ENCODE results near the gene DBNDD1.

Gene DBNDD1

GRCh38 chr16:89960966-89961365 is 58.3 kb downstream of the DBNDD1 start:
- TF ChIP-seq FOXM1 (IDR thresholded peaks at IDR 0.05; ENCODE audit: borderline replicate concordance, low read depth) (no peak), CEBPB (IDR thresholded peaks at IDR 0.05) (no peak), EGR1 (IDR thresholded peaks at IDR 0.05) (no peak), RAD21 (IDR thresholded peaks at IDR 0.05; ENCODE audit: low read depth) (no peak), USF1 (IDR thresholded peaks at IDR 0.05) (no peak), MAX (IDR thresholded peaks at IDR 0.05) (no peak), CREB1 (IDR thresholded peaks at IDR 0.05; ENCODE audit: low read depth) (no peak), TAF1 (IDR thresholded peaks at IDR 0.05; ENCODE audit: low read depth) (no peak), NFIC (IDR thresholded peaks at IDR 0.05) (no peak), TCF12 (IDR thresholded peaks at IDR 0.05; ENCODE audit: low read depth) (no peak), YY1 (IDR thresholded peaks at IDR 0.05; ENCODE audit: low read depth) (no peak)

GRCh38 chr16:89958596-89958995 is 60.7 kb downstream of the DBNDD1 start:
- TF ChIP-seq USF1 (IDR thresholded peaks at IDR 0.05) (peak; percentile 52), TCF12 (IDR thresholded peaks at IDR 0.05; ENCODE audit: low read depth) (no peak)

- TF ChIP-seq EGR1 (IDR thresholded peaks at IDR 0.05) (no peak), USF1 (IDR thresholded peaks at IDR 0.05) (peak; percentile 94)
Observed at GRCh38 chr16:89958068-89958467, 61.2 kb downstream of the DBNDD1 start.

- TF ChIP-seq NFIC (IDR thresholded peaks at IDR 0.05) (no peak), YY1 (IDR thresholded peaks at IDR 0.05; ENCODE audit: low read depth) (no peak), RAD21 (IDR thresholded peaks at IDR 0.05; ENCODE audit: low read depth) (no peak), TEAD4 (IDR thresholded peaks at IDR 0.05) (no peak), TAF1 (IDR thresholded peaks at IDR 0.05; ENCODE audit: low read depth) (no peak), USF1 (IDR thresholded peaks at IDR 0.05) (no peak), ZBTB7A (IDR thresholded peaks at IDR 0.05; ENCODE audit: low read depth) (no peak), FOXM1 (IDR thresholded peaks at IDR 0.05; ENCODE audit: borderline replicate concordance, low read depth) (no peak), CEBPB (IDR thresholded peaks at IDR 0.05) (no peak), TCF12 (IDR thresholded peaks at IDR 0.05; ENCODE audit: low read depth) (no peak), EP300 (IDR thresholded peaks at IDR 0.05; ENCODE audit: borderline replicate concordance) (no peak), MAX (IDR thresholded peaks at IDR 0.05) (no peak), REST (IDR thresholded peaks at IDR 0.05; ENCODE audit: low read depth) (no peak), CREB1 (IDR thresholded peaks at IDR 0.05; ENCODE audit: low read depth) (no peak), EGR1 (IDR thresholded peaks at IDR 0.05) (no peak)
Observed at GRCh38 chr16:89957216-89957785, 62.0 kb downstream of the DBNDD1 start.

- no peak for TF ChIP-seq EP300 (IDR thresholded peaks at IDR 0.05; ENCODE audit: borderline replicate concordance)
- TF ChIP-seq CEBPB (IDR thresholded peaks at IDR 0.05) = no peak
- no peak for TF ChIP-seq USF1 (IDR thresholded peaks at IDR 0.05)
- no peak for TF ChIP-seq TEAD4 (IDR thresholded peaks at IDR 0.05)
- no peak for TF ChIP-seq TCF12 (IDR thresholded peaks at IDR 0.05; ENCODE audit: low read depth)
- TF ChIP-seq TAF1 (IDR thresholded peaks at IDR 0.05; ENCODE audit: low read depth) = no peak
- TF ChIP-seq RAD21 (IDR thresholded peaks at IDR 0.05; ENCODE audit: low read depth) = no peak
- no peak for TF ChIP-seq REST (IDR thresholded peaks at IDR 0.05; ENCODE audit: low read depth)
- no peak for TF ChIP-seq FOXM1 (IDR thresholded peaks at IDR 0.05; ENCODE audit: borderline replicate concordance, low read depth)
- no peak for TF ChIP-seq YY1 (IDR thresholded peaks at IDR 0.05; ENCODE audit: low read depth)
- TF ChIP-seq NFIC (IDR thresholded peaks at IDR 0.05) = no peak
- TF ChIP-seq MAX (IDR thresholded peaks at IDR 0.05) = no peak
- no peak for TF ChIP-seq ZBTB7A (IDR thresholded peaks at IDR 0.05; ENCODE audit: low read depth)
- no peak for TF ChIP-seq EGR1 (IDR thresholded peaks at IDR 0.05)
- TF ChIP-seq CREB1 (IDR thresholded peaks at IDR 0.05; ENCODE audit: low read depth) = no peak
Observed at GRCh38 chr16:89956505-89957215, 62.6 kb downstream of the DBNDD1 start.

All from Ishikawa (cell line).